ENCODE measurements around the gene ANKLE2. TPM values are rescaled to one million over a fixed set of nuclear protein-coding genes. Genes with fewer than 3 reads are reported as not detected.
"Not testable (repeated sequence)": the region's sequence is repeated elsewhere in the genome, so short reads cannot be mapped to it uniquely, and the experiment has no call there.

The ANKLE2 gene
- total RNA-seq = 59.4 TPM

DNA sequence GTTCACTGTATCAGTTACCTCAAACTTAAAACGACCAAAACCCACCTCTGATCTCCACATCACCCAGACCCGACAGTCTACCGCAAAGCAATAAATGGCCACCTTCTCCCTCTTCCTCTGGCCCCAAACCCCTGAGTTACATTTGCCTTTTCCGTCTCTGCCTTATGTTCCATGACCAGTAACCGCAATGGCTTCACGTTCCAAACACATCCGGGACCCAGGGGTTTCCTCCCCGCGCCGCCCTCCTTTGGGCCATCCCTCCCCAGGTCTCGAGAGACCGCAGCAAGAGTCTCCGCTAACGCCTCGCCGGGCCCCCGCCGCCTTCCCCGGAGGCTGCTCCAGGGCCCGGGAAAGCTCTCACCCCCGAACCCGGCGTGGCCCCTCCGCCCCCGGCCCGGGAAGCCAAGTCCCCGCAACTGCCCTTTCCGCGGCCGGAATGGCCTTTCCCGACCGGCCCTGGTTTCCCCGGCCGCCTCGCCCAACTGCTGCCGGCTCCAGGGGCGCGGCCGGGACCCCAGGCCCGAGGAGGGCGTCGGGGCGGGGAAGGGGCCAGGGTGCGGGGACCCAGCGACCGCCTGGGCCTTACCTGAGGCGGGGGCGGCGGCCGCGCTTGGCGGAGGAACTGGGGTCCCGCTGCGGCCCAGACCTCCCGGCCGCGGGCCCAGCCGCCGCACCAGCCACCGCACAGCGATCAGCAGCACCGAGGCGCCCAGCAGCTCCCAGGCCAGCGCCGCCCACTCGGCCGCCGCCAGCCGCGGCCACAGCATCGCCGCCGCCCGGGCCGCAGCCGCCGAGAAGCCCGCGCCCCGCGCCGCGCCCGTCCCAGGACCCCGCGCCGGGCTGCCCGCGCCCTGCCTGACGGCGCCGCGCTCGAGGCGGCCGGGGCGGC, at the start of gene ANKLE2:
ANKLE2 (minus strand) TSS at position 801 of the 889 bp plus-strand sequence; CDS start at position 767, 34 bp downstream.
- no peak for DNase-seq (ENCODE audit: low spot score)

DNA sequence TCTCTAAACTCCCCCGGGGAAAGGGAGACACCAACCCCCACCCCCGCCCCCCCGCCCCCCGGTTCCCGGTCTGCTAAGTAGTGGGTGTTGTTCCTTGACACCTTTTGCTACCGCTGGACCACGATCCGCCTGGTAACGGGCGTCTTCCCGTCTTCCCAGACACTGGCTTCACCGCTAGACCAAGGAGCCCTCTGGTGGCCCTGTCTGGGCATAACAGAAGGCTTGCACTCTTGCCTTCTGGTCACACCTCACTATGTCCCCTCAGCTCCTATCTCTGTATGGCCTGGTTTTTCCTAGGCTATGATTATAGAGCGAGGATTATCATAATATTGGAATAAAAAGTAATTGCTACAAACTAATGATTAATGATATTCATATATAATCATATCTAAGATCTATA, 47.8 kb upstream of the ANKLE2 start:
- not testable (repeated sequence) for DNase-seq (ENCODE audit: low spot score)

DNA sequence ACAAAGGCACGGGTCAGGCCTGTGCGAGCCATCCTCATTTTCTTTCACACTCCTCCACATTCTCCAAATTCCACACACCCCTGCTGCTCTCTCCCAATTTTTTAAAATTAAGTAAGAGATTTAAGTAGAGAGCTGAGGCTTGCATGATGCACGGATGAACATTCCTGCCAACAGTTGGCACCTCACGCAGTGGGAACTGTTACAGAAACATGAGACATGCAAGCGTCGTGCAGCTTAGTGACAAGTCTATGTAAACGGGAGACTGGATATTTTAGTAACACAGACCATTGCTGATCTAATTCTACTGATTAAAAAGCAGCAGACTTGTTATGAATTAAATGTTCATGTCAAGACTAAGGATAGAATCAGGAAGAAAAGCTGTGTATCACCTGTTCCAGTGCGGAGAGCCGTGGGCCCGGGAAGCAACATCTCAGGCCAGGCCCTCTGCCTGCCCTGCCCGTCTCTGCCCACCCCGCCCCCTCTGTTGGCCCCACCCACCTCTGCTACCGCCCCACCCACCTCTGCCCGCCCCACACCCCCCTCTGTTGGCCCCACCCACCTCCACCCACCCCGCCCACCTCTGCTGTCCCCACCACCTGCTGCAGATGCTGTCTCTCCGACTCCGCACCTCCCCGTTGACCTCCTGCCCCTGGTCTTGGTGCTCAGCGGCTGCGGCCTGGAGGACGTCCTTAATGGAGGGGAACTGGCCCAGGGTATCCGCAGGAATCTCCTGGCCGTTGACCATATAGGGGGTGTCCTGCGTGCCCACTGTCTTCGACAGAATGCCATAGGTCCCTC, 45.9 kb upstream of the ANKLE2 start:
- no peak for DNase-seq (ENCODE audit: low spot score)

DNA sequence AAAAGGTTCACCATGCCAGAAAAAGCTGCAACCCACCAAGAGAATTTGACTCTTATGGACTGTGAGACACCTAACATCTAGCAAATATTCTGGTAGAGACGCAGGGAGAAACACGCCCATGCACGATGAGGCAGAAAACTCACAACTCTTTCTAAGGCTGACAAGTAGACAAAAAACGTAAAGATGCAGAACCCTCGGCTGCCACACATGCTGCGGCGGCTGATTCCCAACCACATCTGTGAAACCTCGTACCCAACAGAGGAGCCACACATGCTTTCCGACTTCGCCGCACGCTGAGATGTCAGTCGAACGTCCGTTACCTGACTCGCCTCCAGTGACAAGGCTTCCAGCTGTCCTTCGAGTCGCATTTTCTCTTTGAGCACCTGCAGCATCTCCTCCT, 45.2 kb upstream of the ANKLE2 start:
- DNase-seq (ENCODE audit: low spot score) = no peak

DNA sequence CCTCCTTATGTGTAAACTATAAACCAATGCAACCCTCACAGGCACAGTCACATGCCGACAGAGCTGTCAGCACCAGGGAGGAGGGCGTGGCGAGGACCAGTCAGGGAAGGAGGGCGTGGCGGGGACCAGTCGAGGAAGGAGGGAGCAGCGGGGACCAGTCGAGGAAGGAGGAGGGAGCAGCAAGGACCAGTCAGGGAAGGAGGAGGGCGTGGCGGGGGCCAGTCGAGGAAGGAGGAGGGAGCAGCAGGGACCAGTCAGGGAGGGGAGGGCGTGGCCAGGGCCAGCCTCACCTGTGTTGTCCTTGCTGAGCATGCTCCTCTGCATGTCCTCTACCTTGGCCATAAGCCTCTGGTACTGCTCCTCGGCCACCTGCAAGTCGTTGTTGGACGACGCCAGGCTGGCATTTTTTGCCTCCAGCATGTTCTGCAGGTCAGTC, 42.8 kb upstream of the ANKLE2 start:
- peak; percentile 82 for DNase-seq (ENCODE audit: low spot score)

DNA sequence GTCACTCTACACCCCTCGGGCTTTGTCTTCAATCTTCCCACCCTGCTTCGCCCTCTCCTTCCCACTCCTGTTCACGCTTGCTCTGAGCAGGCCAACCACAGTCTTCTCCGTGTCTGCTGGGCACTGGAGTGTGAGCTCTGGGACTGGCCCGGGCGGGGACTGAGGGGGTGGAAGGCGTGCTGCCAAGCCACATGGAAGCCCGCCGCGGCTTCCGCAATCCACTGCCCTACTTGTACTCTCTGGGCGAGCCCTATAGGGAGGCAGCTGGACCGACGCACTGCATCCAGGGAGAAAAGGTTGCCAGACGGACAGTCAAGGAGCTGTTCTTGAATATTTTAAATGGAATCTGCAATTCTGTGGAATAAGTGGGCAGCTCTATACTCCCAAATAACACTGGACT, 42.3 kb upstream of the ANKLE2 start:
- no peak for DNase-seq (ENCODE audit: low spot score)

DNA sequence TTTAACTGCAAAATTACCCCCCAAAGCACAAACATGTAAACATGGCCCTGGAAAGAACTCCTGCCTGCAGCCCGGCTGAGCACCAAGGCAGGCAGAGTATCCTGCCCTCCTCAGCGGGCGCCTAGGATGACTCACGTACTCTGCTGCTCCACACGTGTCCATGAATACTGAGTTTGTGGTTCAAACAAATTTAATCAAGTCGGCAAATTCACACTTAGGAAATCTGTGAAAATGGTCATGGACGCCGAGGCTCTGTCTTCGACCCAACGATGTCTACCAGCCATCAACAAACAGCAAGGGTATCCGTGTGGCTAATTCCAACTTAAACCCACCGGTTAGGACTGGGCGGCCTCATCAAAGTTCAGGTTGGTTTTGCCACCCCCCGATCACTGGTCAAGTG, 41.5 kb upstream of the ANKLE2 start:
- DNase-seq (ENCODE audit: low spot score) = no peak

DNA sequence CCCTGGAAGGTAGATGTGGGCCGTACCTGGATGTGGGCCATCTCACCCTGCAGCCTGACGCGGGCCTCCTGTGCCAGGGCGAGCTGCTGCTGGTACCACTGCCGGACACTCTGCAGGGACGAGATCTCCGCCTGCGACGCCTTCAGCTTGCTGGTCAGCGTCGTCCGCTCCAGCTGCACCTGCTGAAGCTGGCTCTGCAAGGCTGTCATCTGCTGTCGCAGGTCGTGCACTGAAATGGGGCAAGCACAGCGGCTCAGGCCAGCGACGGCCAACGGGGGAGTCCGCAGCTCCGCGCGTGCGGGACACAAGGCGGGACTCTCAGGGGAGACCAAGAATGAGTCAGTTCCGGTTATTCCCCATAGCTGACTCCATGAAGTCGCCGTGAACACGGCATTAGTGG, 40.1 kb upstream of the ANKLE2 start:
- no peak for DNase-seq (ENCODE audit: low spot score)

DNA sequence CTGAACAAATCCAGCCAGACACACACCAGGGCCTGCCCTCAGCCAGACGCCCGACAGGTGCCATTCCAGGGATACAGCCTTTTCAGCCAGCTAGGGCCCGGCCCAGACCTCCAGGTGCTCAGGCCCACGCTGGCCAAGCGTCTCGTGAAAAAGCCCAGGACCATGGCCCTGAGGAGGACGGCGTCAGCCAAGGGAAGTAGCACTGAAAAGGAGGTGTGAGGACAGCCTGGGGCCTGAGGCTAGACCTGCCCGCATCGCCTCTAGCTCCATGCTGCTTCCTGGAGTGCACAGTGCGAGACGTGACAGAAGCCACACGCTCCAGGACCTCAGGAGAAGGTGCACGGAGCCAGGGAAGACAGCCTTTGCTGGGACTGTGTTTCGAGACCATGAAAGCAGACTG, 37.2 kb upstream of the ANKLE2 start:
- DNase-seq (ENCODE audit: low spot score) = no peak

DNA sequence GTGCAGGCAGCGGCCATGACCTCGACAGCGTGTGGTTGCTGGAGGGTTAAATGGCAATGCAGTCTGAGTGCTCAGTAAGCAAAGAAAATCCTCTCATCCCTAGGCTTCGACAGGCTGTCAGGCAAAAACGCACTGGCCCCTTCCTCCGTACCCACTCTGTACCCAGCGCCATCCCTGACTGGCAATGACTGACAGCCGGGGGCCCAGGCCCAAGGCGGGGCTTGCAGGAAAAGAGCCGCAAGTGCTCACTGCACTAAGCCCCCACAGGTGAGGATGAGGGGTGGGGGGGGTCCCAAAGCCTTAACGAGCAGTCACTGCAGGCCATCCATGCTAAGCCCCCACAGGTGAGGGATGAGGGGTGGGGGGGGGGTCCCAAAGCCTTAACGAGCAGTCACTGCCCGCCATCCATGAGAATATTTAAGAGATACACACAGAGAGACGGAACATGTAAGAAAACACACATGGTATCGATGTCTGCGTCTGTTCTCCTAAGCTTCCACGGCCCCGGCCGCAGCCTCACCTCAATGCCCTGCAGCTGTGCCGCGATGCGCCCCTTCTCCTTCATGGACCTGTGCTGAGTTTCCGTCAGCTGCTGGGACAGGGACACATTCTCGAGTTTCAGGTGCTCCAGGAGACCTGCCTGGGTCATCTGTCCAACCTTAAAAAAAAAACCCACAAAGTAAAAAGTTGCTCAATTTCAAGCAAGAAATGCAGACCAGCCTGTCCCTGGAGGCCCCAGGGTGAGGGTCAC, 36.4 kb upstream of the ANKLE2 start:
- no peak for DNase-seq (ENCODE audit: low spot score)

DNA sequence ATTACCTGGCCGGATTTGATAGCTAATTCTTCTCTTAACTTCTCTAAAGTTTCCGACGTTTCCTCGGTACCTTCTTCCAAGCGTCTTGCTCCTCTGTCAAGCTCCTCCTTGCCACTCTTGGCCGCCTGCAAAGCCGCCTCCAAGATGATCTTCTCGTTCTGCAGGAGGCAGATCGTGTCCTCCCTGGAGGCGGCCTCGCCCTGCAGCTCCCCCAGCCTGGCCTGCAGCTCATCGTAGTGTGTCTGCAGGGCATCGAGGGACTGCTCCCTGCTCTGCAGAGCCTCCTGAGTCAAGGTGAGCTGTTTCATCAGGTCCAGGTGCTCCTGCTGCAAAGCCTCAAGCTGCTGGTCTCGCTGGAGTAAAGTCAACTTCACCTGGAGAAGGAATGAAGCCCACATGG, 34.2 kb upstream of the ANKLE2 start:
- DNase-seq (ENCODE audit: low spot score) = no peak

DNA sequence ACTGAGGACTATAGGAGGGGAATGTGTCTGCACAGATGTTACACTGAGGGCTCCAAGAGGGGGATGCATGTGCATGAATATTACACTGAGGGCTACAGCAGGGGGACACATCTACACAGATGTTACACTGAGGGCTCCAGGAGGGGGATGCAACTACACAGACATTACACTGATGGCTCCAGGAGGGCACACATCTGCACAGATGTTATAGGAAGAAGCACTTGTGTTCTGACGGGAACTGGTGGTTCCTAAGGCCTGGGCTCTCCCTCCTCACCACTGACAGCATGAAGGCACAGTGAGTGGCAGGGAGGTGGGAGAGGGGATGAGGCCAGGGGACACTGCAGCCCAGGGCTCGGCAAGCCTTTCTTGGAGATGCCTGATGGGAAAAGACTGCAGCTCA, 30.3 kb upstream of the ANKLE2 start:
- DNase-seq (ENCODE audit: low spot score) = not testable (repeated sequence)

DNA sequence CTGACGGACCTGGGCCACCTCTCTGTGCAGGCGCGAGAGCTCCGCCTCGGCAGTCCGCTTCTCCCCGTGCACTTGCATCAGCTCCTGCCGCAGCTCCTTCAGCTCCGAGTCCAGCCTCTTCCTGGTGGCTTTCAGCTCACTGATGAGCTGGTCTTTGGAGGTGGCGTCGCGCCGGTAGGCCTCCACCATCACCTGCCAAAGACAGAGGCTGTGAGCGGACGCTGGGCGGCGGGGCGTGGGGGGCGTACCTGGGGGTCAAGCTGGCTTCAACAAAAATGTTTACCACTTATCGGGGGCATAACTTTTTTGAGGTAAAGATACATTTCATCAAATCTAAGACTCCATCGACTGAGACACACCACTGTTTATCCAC, 27.5 kb upstream of the ANKLE2 start:
- no peak for DNase-seq (ENCODE audit: low spot score)

DNA sequence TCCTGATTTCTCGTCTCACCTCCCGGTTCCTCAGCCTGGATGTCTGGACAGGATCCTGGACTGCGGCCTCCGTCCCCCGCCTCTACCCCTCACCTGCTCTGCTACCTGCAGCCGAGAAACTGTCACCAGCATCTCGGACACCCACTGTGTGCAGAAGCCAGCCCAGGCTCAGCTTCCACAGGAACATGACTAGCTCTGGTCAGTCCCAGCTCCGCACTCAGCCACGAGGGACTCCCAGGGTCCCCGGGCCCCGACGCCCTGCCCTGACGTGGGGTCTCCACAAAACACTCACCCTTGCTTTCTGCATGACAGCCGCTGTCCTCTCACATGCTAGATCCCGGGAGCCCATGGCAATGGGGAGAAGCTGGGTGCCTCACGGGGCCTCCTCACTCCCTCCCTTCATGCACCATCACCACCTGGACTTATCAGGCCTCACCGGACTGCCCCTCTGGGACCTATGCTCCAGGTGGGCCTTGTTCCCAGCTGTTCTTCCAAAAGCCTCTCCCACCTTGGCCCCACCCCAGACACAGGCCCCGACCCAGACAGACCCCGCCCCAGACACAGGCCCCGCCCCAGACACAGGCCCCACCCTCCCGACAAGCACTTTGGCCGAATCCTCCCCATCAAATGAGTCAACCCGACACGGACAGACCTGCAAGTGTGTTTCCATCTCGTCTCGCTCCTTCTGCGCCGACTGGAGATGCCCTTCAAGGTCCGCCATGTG, 26.9 kb upstream of the ANKLE2 start:
- no peak for DNase-seq (ENCODE audit: low spot score)

DNA sequence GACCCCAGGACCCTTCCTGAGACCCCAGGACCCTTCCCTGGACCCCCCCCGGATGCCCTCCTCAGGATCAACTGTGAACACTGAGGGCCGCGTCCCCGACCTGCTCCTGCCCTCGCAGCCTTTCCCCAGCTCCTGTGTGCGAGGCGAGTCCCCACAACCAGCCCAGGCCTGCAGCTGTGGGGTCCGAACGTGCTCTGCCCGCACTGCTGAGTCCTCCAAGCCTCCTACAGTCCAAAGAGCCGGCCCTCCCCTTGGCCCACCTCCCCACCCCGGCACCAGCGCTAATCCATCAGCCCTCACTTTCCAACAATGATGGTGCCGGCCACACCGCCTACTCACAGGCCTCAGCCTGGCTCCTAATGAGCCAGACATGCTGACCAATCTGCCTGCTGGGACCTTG, 26.2 kb upstream of the ANKLE2 start:
- DNase-seq (ENCODE audit: low spot score) = no peak

DNA sequence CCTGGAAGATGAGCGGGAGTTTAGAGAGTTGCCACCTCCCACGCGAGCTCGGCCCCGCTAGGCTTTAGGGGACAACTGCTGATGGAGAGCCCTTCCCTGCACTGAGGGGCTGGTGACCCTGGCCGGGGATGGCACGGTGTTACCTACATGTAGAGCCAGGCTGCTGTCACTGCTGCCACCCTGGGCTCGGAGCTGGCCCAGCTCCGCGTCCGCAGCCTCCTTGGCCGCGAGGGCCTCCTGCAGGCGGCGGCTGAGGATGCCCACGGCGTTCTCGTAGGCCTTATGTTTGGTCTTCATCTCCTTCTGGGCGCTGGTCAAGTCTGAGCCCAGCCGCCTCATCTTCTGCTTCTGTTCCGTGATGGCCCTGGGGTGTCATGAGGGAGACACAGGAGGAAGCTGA, 24.6 kb upstream of the ANKLE2 start:
- DNase-seq (ENCODE audit: low spot score) = no peak

DNA sequence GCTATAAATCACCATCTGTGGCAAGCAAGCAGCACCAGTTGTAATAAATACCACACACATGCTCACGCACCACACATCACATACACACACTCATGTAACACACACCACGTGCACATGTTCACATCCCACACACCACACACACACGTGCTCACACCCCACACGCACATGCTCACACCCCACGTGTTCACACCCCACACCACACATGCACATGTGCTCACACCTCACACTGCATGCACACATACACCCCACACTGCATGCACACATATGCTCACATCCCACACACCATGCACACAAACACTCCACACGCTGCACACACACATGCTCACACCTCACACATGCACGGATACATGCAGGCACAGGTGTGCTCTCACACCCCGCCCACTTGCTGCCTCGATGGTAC, 22.9 kb upstream of the ANKLE2 start:
- no peak for DNase-seq (ENCODE audit: low spot score)

DNA sequence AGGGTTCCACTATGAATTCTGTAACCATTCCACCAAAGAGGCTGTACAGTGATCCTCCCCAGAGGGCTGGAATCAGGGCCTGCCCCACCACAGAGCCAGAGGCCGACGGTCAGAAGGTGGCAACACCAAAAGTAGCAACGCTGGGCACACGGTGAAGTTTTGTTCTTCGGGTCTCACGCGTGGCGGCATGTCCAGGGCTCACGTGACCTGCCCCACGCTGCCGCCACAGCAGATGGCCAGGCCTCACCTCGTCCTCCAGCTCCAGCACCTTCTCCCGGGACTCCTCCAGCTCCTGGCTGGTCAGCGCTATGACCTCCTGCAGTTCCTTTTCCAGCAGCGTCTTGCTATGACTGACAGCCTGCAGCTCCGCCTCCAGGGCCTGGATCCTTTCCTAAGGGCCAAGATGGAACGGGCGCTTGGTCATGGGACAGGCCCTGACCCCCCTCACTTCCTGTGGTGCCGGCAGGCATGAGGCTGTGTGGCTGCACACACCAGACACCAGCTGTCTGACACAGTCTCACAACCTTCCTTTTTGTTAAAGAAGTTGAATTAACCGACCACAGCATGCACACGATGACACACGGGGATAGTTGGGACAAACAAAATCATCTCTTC, 22.4 kb upstream of the ANKLE2 start:
- no peak for DNase-seq (ENCODE audit: low spot score)

DNA sequence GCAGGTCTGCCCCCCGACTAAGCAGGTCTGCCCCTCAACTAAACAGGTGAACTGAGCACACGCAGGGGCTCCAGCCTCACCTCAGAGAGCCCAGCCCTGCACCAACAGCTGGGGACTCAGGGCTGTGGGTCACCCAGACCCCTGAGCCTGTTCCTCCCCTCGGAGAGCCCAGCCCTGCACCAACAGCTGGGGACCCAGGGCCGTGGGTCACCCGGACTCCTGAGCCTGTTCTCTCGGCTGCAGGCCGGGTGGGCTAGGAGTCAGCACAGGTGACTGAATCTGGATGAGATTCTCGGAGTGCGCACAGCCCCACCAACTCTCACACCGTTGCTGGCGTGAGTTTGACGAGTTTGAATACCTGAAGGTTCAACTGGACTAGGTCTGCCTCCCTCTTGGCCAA, 20.3 kb upstream of the ANKLE2 start:
- no peak for DNase-seq (ENCODE audit: low spot score)

DNA sequence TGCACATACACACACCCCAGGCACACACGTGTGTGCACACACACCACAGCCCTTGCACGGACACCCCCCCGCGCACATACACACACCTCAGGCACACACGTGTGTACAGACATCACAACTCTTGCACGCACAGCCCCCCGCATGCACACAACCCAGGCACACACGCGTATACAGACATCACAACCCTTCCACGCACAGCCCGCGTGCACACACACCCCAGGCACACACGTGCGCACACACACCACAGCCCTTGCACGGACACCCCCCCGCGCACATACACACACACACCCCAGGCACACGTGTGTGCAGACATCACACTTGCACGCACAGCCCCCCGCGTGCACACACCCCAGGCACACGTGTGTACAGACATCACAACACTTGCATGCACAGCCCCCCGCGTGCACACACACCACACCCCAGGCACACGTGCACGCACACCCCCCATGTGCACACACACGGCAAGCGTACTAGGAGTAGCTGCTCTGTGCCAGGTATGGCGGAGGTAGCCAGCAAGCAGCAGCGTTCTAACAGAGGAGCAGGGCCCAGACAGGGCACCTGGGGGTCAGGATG, 18.2 kb upstream of the ANKLE2 start:
- DNase-seq (ENCODE audit: low spot score) = no peak

DNA sequence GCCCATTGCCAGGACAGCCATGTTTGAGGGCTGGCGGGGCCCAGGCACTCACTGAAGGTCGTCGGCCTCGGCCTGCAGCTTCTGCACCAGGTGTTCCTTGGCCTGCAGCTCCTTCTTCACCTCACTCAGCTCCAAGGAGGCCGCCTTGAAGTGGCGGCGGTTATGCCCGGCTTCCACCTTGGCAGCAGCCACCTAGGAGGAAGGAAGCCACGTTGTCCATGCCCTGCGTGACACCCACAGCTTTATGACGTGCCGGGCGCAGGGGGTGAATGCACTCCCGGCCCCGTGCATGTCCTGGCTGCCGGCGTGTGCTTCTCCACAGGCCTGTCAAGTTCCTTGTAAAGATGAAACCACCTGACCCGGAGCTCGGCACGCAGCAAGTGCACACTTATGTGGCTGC, 16.0 kb upstream of the ANKLE2 start:
- no peak for DNase-seq (ENCODE audit: low spot score)

Data from ureter (tissue), 1 donor.